GM23338 (cell line): ENCODE measurements around the gene TCEA2. TPM values are rescaled to one million over a fixed set of nuclear protein-coding genes. Genes with fewer than 3 reads are reported as not detected.

ENCODE experiments used
- EZH2phosphoT487 ChIP-seq: fragments of 200-600 bp; sonication (generic); IDR thresholded peaks from one replicate; pipeline ENCODE4 v1.8.1; 2018; ENCODE audit warnings: antibody characterized with exemption; ENCODE audit not compliant: unreplicated experiment
- JUNB ChIP-seq: IDR thresholded peaks from one replicate; pipeline ENCODE4 v1.6.1; 2016; ENCODE audit warnings: antibody characterized with exemption; ENCODE audit not compliant: unreplicated experiment
- REST ChIP-seq: IDR thresholded peaks from one replicate; pipeline ENCODE4 v1.6.1; 2018; ENCODE audit warnings: antibody characterized with exemption; ENCODE audit not compliant: unreplicated experiment
- ZNF114 ChIP-seq: fragments of 250-450 bp; sonication (Bioruptor Pico); IDR thresholded peaks from 2 replicates; pipeline ENCODE4 v1.5.0; 2020; ENCODE audit warnings: mild to moderate bottlenecking, moderate library complexity
- ZNF462 ChIP-seq: fragments of 250-450 bp; sonication (Bioruptor Pico); IDR thresholded peaks from 2 replicates; pipeline ENCODE4 v1.5.0; 2020; ENCODE audit warnings: mild to moderate bottlenecking, moderate library complexity
- polyA plus RNA-seq: library from polyadenylated mRNA; unstranded; fragments of >200 nt; fragmentation: Nextera tagmentation; extraction: Ambion mirVana; gene quantifications from 2 replicates; pipeline ENCODE4 v1.2.1, GENCODE V29; 2016
- total RNA-seq: library from RNA; depleted of rRNA; stranded (reverse); fragments of >200 nt; shearing (Covaris generic); gene quantifications from 2 replicates; pipeline ENCODE4 v1.2.3, GENCODE V29; 2014

Gene TCEA2
- total and polyA plus RNA-seq, 2 experiments from 2014 or later = 21.0 to 54.4 TPM

- TF ChIP-seq REST = no peak
- TF ChIP-seq ZNF114 (CRISPR knock-in tag) = no peak
- no peak for TF ChIP-seq ZNF462 (CRISPR knock-in tag)
- TF ChIP-seq EZH2phosphoT487 = no peak
- no peak for TF ChIP-seq JUNB
Measured at GRCh38 chr20:64108731-64109681, 46.0 kb downstream of the TCEA2 start (continued).
